Parathyroid adenoma (tissue), 2 donors: ENCODE data around the gene ERLEC1.
"Not testable (repeated sequence)": the region's sequence is repeated elsewhere in the genome, so short reads cannot be mapped to it uniquely, and the experiment has no call there.

Source experiments
- H2AFZ ChIP-seq: fragments of 300-600 bp; sonication (generic); one replicate; pipeline ENCODE4 v1.7.0; 2017; ENCODE audit warnings: antibody characterized with exemption, mild to moderate bottlenecking
- H3K27ac ChIP-seq: fragments of 300-600 bp; sonication (generic); one replicate; pipeline ENCODE4 v1.7.0; 2017
- H3K27me3 ChIP-seq: fragments of 300-600 bp; sonication (generic); one replicate; pipeline ENCODE4 v1.7.0; 2017; ENCODE audit warnings: low read length; ENCODE audit not compliant: control insufficient read depth, insufficient read depth
- H3K36me3 ChIP-seq: fragments of 300-600 bp; sonication (generic); one replicate; pipeline ENCODE4 v1.7.0; 2017; ENCODE audit warnings: low read length; ENCODE audit not compliant: control insufficient read depth, insufficient read depth
- H3K4me1 ChIP-seq: fragments of 300-600 bp; sonication (generic); one replicate; pipeline ENCODE4 v1.7.0; 2017; ENCODE audit warnings: control low read depth
- H3K4me2 ChIP-seq: fragments of 300-600 bp; sonication (generic); one replicate; pipeline ENCODE4 v1.7.0; 2017; ENCODE audit warnings: low read length
- H3K4me3 ChIP-seq: fragments of 300-600 bp; sonication (generic); one replicate; pipeline ENCODE4 v1.7.0; 2017; ENCODE audit warnings: low read depth, low read length
- H3K79me2 ChIP-seq: fragments of 300-600 bp; sonication (generic); one replicate; pipeline ENCODE4 v1.7.0; 2017; ENCODE audit warnings: control low read depth
- H3K9ac ChIP-seq: fragments of 300-600 bp; sonication (generic); one replicate; pipeline ENCODE4 v1.7.0; 2017; ENCODE audit warnings: mild to moderate bottlenecking
- H3K9me3 ChIP-seq: fragments of 300-600 bp; sonication (generic); one replicate; pipeline ENCODE4 v1.7.0; 2017; ENCODE audit warnings: low read length; ENCODE audit not compliant: control insufficient read depth
- CTCF ChIP-seq: fragments of 300-600 bp; sonication (generic); IDR thresholded peaks from one replicate; pipeline ENCODE4 v1.7.0; 2017; ENCODE audit warnings: antibody characterized with exemption, mild to moderate bottlenecking
- donor health status: primary hyperparathyroidism.

ERLEC1 gene

GRCh38 chr2:53819634-53820033 lies 32.8 kb downstream of the ERLEC1 start:
- Histone ChIP-seq H3K4me3 (no peak overlapping the region), H3K36me3 (no peaks in the 10 kb centered on the region), H3K9me3 (no peaks in the 10 kb centered on the region), H3K9ac (no peak overlapping the region), H3K27ac (no peak overlapping the region), H3K27me3 (no peaks in the 10 kb centered on the region), H3K4me2 (no peak overlapping the region), H3K4me1 (no peaks in the 10 kb centered on the region), H3K79me2 (no peaks in the 10 kb centered on the region), H2AFZ (no peak overlapping the region)
- TF ChIP-seq CTCF = no peak

- H3K27ac ChIP-seq = no peak overlapping the region
- TF ChIP-seq CTCF = no peak
- H3K27me3 ChIP-seq = no peaks in the 10 kb centered on the region
- H3K4me3 ChIP-seq = no peak overlapping the region
- H3K36me3 ChIP-seq = no peaks in the 10 kb centered on the region
- no peaks in the 10 kb centered on the region for H3K79me2 ChIP-seq
- no peak overlapping the region for H2AFZ ChIP-seq
- no peak overlapping the region for H3K4me2 ChIP-seq
- no peaks in the 10 kb centered on the region for H3K9me3 ChIP-seq
- H3K9ac ChIP-seq = no peak overlapping the region
- no peaks in the 10 kb centered on the region for H3K4me1 ChIP-seq
Observed at GRCh38 chr2:53820048-53820447, 33.2 kb downstream of the ERLEC1 start.

- Histone ChIP-seq H3K36me3 (no peaks in the 10 kb centered on the region), H3K4me3 (no peak overlapping the region), H3K4me2 (no peak overlapping the region), H3K27ac (no peak overlapping the region), H3K9me3 (no peaks in the 10 kb centered on the region), H3K4me1 (no peaks in the 10 kb centered on the region), H3K9ac (no peak overlapping the region), H3K79me2 (no peaks in the 10 kb centered on the region), H3K27me3 (no peaks in the 10 kb centered on the region), H2AFZ (no peak overlapping the region)
- no peak for TF ChIP-seq CTCF
Observed at GRCh38 chr2:53820711-53821110, 33.9 kb downstream of the ERLEC1 start.

GRCh38 chr2:53821810-53822209 lies 35.0 kb downstream of the ERLEC1 start:
- H3K27me3 ChIP-seq = no peaks in the 10 kb centered on the region
- H2AFZ ChIP-seq = no peak overlapping the region
- H3K79me2 ChIP-seq = no peaks in the 10 kb centered on the region
- no peak for TF ChIP-seq CTCF
- H3K4me3 ChIP-seq = no peak overlapping the region
- H3K4me1 ChIP-seq = no peaks in the 10 kb centered on the region
- no peak overlapping the region for H3K27ac ChIP-seq
- H3K36me3 ChIP-seq = no peaks in the 10 kb centered on the region
- H3K9ac ChIP-seq = no peak overlapping the region
- no peaks in the 10 kb centered on the region for H3K9me3 ChIP-seq
- H3K4me2 ChIP-seq = no peak overlapping the region

GRCh38 chr2:53823639-53824038 lies 36.8 kb downstream of the ERLEC1 start:
- H3K27me3 ChIP-seq, H3K9me3 ChIP-seq, H3K4me1 ChIP-seq, H3K4me2 ChIP-seq, H3K9ac ChIP-seq, H3K27ac ChIP-seq, H3K36me3 ChIP-seq, H3K4me3 ChIP-seq, H3K79me2 ChIP-seq, H2AFZ ChIP-seq: not testable (repeated sequence)
